ENCODE measurements around the gene PCP4. TPM values are rescaled to one million over a fixed set of nuclear protein-coding genes. Genes with fewer than 3 reads are reported as not detected.

The PCP4 gene
- total and polyA plus RNA-seq, 9 of the 15 experiments (the other 6 are each of a cell fraction or from before 2014, with no cell fraction given) = not detected

DNA sequence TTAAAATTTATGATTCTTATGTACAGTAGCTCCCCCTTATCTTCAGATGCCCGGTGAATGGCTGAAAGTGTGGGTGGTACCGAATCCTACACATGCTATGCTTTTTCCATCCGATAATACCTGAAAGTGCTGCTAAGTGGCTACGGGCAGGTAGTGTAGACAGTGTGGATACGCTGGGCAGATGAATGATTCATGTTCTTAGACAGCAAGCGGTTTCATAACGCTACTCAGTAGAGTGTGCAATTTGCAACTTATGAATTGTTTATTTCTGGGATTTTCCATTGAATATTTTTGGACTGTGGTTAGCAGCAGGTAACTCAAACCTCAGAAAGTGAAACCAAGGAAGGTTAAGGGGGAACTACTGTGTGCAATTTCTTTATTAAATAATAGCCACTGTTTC lies 7.5 kb downstream of the PCP4 start:
- no peak overlapping the region for H2AFZ ChIP-seq (ENCODE audit: low read depth, low read length)
- no peaks in the 10 kb centered on the region for H3K79me2 ChIP-seq (ENCODE audit: control insufficient read depth, insufficient read depth, low read length)
- ATAC-seq (no peak), FAIRE-seq (no peak), DNase-seq (ENCODE audit: extremely low read depth in 1 of 4, low spot score in 3 of 4) (no peak)
- no peaks in the 10 kb centered on the region for H4K20me1 ChIP-seq (replicated peaks; ENCODE audit: control insufficient read depth, insufficient read depth, low read length)
- intact Hi-C loops (cut with micrococcal nuclease) (no loop called here), in situ Hi-C loops (cut with MboI) (no loop called here)
- H3K27ac ChIP-seq (ENCODE audit: extremely low read depth, low read depth, low read length) = no peak overlapping the region
- no peak for TF ChIP-seq PRPF4 (IDR thresholded peaks at IDR 0.05; ENCODE audit: insufficient read depth, low read depth, low read length, poor library complexity, severe bottlenecking)
- no peak for TF ChIP-seq ZNF347 (CRISPR knock-in tag; IDR thresholded peaks at IDR 0.05; ENCODE audit: low read depth)
- no peak for TF ChIP-seq ELF4 (CRISPR knock-in tag; IDR thresholded peaks at IDR 0.05)
- TF ChIP-seq, protein P1, sequence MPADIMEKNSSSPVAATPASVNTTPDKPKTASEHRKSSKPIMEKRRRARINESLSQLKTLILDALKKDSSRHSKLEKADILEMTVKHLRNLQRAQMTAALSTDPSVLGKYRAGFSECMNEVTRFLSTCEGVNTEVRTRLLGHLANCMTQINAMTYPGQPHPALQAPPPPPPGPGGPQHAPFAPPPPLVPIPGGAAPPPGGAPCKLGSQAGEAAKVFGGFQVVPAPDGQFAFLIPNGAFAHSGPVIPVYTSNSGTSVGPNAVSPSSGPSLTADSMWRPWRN (IDR thresholded peaks at IDR 0.05; ENCODE audit: low read depth) = no peak
- TF ChIP-seq ERF (CRISPR knock-in tag; IDR thresholded peaks at IDR 0.05) = no peak
- no peak for TF ChIP-seq GTF2A2 (tag; IDR thresholded peaks at IDR 0.05)
- TF ChIP-seq ADNP (tag; IDR thresholded peaks at IDR 0.05) = no peak
- no peaks in the 10 kb centered on the region for H3K9me1 ChIP-seq (ENCODE audit: control insufficient read depth, insufficient read depth, low read length)
- no peak overlapping the region for H3K4me3 ChIP-seq
- H3K9ac ChIP-seq (ENCODE audit: insufficient read depth in 1 of 2, low read depth in 2 of 2, low read length in 2 of 2) = no peak overlapping the region
- POLR2A ChIA-PET = interaction anchor here (1.3 kb wide), 1 partner anchor 11 kb away, joined by 5 read pairs; no protein-coding TSS in a partner anchor
- H3K9me3 ChIP-seq (replicated peaks; ENCODE audit: control insufficient read depth, insufficient read depth, low read depth, low read length) = no peaks in the 10 kb centered on the region
- no peak overlapping the region for H3K4me2 ChIP-seq (ENCODE audit: insufficient read depth, low read length)
- 0% methylated on average over 7 of the region's 7 CpGs for WGBS (ENCODE audit: insufficient coverage, low coverage, missing lambda C conversion rate)
- no peaks in the 10 kb centered on the region for H3K27me3 ChIP-seq (ENCODE audit: control insufficient read depth in 2 of 2, insufficient read depth in 2 of 2, low read length in 2 of 2)
- no peaks in the 10 kb centered on the region for H3K36me3 ChIP-seq (ENCODE audit: control insufficient read depth, insufficient read depth, low read length)
- BruUV-seq (replicated peaks) = no TSS peak
- H3K4me1 ChIP-seq (replicated peaks in 1 of 2; ENCODE audit: control insufficient read depth in 2 of 2, insufficient read depth in 2 of 2, low read length in 2 of 2) = no peaks in the 10 kb centered on the region
- CTCF ChIA-PET (ENCODE audit: low intra/inter-chr PET ratio) = no interaction called here

Measured in K562 (cell line).